Calu3 (cell line): ENCODE results near the gene ZBTB20. TPM values are rescaled to one million over a fixed set of nuclear protein-coding genes. Genes with fewer than 3 reads are reported as not detected.

Experiments
- BruUV-seq: library from RNA; stranded (reverse); fragments of 400-500 nt; replicated peaks from 2 replicates; lab custom pipeline; 2021; lab: Mats Ljungman, UMichigan
- CTCF ChIA-PET: fragments of 300-600 bp; sonication (Branson Sonifier 250); formaldehyde crosslinking; loops from one replicate; lab custom pipeline; 2022; ENCODE audit warnings: antibody characterized with exemption; lab: Charles Lee
- DNase-seq: peaks from one replicate; pipeline ENCODE4 v3.0.0; 2022
- H3K27ac Mint-ChIP-seq: one replicate; pipeline ENCODE4 v1.8.0; 2022; ENCODE audit warnings: mixed read lengths; ENCODE audit not compliant: unreplicated experiment
- H3K27me3 Mint-ChIP-seq: one replicate; pipeline ENCODE4 v1.8.0; 2022; ENCODE audit warnings: mixed read lengths; ENCODE audit not compliant: unreplicated experiment
- H3K36me3 Mint-ChIP-seq: one replicate; pipeline ENCODE4 v1.8.0; 2022; ENCODE audit warnings: mild to moderate bottlenecking, moderate library complexity, mixed read lengths; ENCODE audit not compliant: insufficient read depth, unreplicated experiment
- H3K4me1 Mint-ChIP-seq: one replicate; pipeline ENCODE4 v1.8.0; 2022; ENCODE audit warnings: mild to moderate bottlenecking, low read depth, mixed read lengths; ENCODE audit not compliant: unreplicated experiment
- H3K4me3 Mint-ChIP-seq: one replicate; pipeline ENCODE4 v1.8.0; 2022; ENCODE audit warnings: mild to moderate bottlenecking, low read depth, moderate library complexity, mixed read lengths; ENCODE audit not compliant: unreplicated experiment
- H3K9me3 Mint-ChIP-seq: one replicate; pipeline ENCODE4 v1.8.0; 2022; ENCODE audit warnings: low read depth, mixed read lengths; ENCODE audit not compliant: unreplicated experiment
- CTCF ChIP-seq: fragments of 200-600 bp; IDR thresholded peaks from one replicate; pipeline ENCODE4 v1.8.0; 2022; ENCODE audit warnings: antibody characterized with exemption; ENCODE audit not compliant: unreplicated experiment
- intact Hi-C: fragments of 100-400 bp; cut with micrococcal nuclease; formaldehyde crosslinking; loops from one replicate; pipeline ENCODE4 v1.10.0; 2022; ENCODE audit not compliant: unreplicated experiment
- total RNA-seq: library from RNA; stranded (reverse); gene quantifications from 2 replicates; pipeline ENCODE4 v1.2.3, GENCODE V29; 2022

ZBTB20 gene
- total RNA-seq, 1 experiment from 2014 or later: 24.1 TPM

- TF ChIP-seq CTCF: no peak
- no peaks in the 10 kb centered on the region for H3K36me3 Mint-ChIP-seq
- CTCF ChIA-PET: interaction anchor here (0.6 kb wide), 1 partner anchor 1082 kb away, joined by 5 read pairs; no protein-coding TSS in a partner anchor
- intact Hi-C loops: no loop called here
- H3K27ac Mint-ChIP-seq: no peak overlapping the region
- H3K9me3 Mint-ChIP-seq: no peaks in the 10 kb centered on the region
- H3K27me3 Mint-ChIP-seq: no peaks in the 10 kb centered on the region
- H3K4me3 Mint-ChIP-seq: no peak overlapping the region
- no peak for DNase-seq
- no TSS peak for BruUV-seq
- H3K4me1 Mint-ChIP-seq: peaks cover 8% of the 10 kb centered on the region
These were observed 343.9 kb downstream of the ZBTB20 start for GRCh38 chr3:114803042-114803695.

GRCh38 chr3:114800272-114801031 lies 346.6 kb downstream of the ZBTB20 start:
- Mint-ChIP-seq H3K36me3 (no peaks in the 10 kb centered on the region), H3K27me3 (no peaks in the 10 kb centered on the region), H3K4me3 (no peak overlapping the region), H3K27ac (no peak overlapping the region), H3K9me3 (no peaks in the 10 kb centered on the region), H3K4me1 (peaks cover 12% of the 10 kb centered on the region)
- CTCF ChIA-PET: no interaction called here
- DNase-seq: no peak
- intact Hi-C loops: no loop called here
- no TSS peak for BruUV-seq
- no peak for TF ChIP-seq CTCF

GRCh38 chr3:114799816-114800215 lies 347.3 kb downstream of the ZBTB20 start:
- TF ChIP-seq CTCF: no peak
- no peaks in the 10 kb centered on the region for H3K36me3 Mint-ChIP-seq
- CTCF ChIA-PET: no interaction called here
- BruUV-seq: no TSS peak
- intact Hi-C loops: no loop called here
- H3K27me3 Mint-ChIP-seq: no peaks in the 10 kb centered on the region
- no peaks in the 10 kb centered on the region for H3K9me3 Mint-ChIP-seq
- no peak for DNase-seq
- no peak overlapping the region for H3K27ac Mint-ChIP-seq
- H3K4me1 Mint-ChIP-seq: peaks cover 18% of the 10 kb centered on the region
- H3K4me3 Mint-ChIP-seq: no peak overlapping the region

GRCh38 chr3:114796796-114797195 lies 350.3 kb downstream of the ZBTB20 start:
- Mint-ChIP-seq H3K27me3 (no peaks in the 10 kb centered on the region), H3K4me3 (no peak overlapping the region), H3K9me3 (no peaks in the 10 kb centered on the region), H3K36me3 (no peaks in the 10 kb centered on the region), H3K27ac (no peak overlapping the region), H3K4me1 (peaks cover 10% of the 10 kb centered on the region)
- CTCF ChIA-PET: no interaction called here
- TF ChIP-seq CTCF: no peak
- intact Hi-C loops: no loop called here
- no TSS peak for BruUV-seq
- no peak for DNase-seq
